Effector memory CD4-positive, alpha-beta T cell (primary cell): ENCODE data around the gene OTULINL.

Experiments
- DNase-seq, 3 donors: peaks; one replicate each; pipeline ENCODE4 v3.0.0-alpha.2; 2020
- H3K27ac ChIP-seq: 2 replicates; pipeline ENCODE4 v1.7.0; 2013; ENCODE audit warnings: mild to moderate bottlenecking, low read length, moderate library complexity; ENCODE audit not compliant: insufficient read depth, poor library complexity, severe bottlenecking
- H3K27me3 ChIP-seq: replicated peaks from 2 replicates; pipeline ENCODE4 v1.7.0; 2013; ENCODE audit warnings: mild to moderate bottlenecking, low read length; ENCODE audit not compliant: insufficient read depth, control insufficient read depth, poor library complexity, severe bottlenecking
- H3K36me3 ChIP-seq: 2 replicates; pipeline ENCODE4 v1.7.0; 2013; ENCODE audit warnings: mild to moderate bottlenecking, low read length, moderate library complexity; ENCODE audit not compliant: control insufficient read depth, insufficient read depth
- H3K4me1 ChIP-seq: 2 replicates; pipeline ENCODE4 v1.7.0; 2013; ENCODE audit warnings: low read length, mild to moderate bottlenecking; ENCODE audit not compliant: control insufficient read depth, insufficient read depth, poor library complexity, severe bottlenecking
- H3K4me3 ChIP-seq: 2 replicates; pipeline ENCODE4 v1.7.0; 2013; ENCODE audit warnings: low read length, low read depth, mild to moderate bottlenecking; ENCODE audit not compliant: insufficient read depth, poor library complexity, severe bottlenecking
- H3K9me3 ChIP-seq: 2 replicates; pipeline ENCODE4 v1.7.0; 2013; ENCODE audit warnings: mild to moderate bottlenecking, low read length, moderate library complexity; ENCODE audit not compliant: control insufficient read depth

OTULINL gene

DNA sequence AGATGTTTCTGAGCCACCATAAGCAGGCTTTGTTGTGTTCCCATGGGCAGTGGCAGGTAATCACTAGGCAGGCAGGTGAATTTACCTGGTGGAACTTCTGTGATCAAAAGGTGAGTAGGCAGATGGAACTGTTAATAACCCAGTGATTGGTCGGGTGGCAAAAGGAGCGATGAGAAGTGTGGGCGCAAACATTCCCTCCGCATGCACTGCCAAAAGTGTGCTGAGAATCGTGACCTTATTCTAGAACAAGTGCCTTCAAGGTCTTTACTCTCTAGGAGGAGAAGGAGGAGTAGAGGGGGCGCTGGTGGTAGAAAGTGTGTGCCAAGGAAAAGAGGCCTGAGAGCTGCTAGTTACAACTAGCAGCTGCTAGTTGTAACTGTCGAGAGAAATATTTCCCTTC, 3.3 kb downstream of the OTULINL start:
- Histone ChIP-seq H3K27me3 (no peaks in the 10 kb centered on the region), H3K9me3 (no peaks in the 10 kb centered on the region), H3K27ac (no peak overlapping the region), H3K4me3 (no peak overlapping the region), H3K4me1 (peaks cover 4% of the 10 kb centered on the region), H3K36me3 (no peaks in the 10 kb centered on the region)
- DNase-seq = no peak

DNA sequence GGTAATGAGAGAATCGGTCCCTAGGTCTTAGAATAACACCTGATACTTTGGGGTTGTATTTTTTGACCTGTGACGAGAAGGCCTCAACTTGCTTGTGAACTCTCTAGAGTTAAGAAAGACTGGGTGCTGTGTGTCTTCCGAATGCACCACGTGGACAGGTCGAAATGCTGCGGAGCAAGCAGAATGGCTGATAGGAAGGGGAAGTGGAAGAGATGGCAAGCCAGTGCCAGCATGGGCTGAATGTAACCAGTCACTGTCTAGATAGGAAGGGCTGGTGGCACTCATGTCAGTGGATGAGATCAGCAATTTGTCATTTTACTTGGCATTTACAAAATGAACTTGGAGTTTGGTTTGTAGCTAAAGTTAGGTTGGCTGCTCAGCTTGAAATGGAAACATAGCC, 5.6 kb downstream of the OTULINL start:
- H3K27me3 ChIP-seq = no peaks in the 10 kb centered on the region
- H3K36me3 ChIP-seq = no peaks in the 10 kb centered on the region
- H3K4me1 ChIP-seq = peaks cover 4% of the 10 kb centered on the region
- H3K27ac ChIP-seq = no peak overlapping the region
- no peaks in the 10 kb centered on the region for H3K9me3 ChIP-seq
- no peak overlapping the region for H3K4me3 ChIP-seq
- DNase-seq = no peak

DNA sequence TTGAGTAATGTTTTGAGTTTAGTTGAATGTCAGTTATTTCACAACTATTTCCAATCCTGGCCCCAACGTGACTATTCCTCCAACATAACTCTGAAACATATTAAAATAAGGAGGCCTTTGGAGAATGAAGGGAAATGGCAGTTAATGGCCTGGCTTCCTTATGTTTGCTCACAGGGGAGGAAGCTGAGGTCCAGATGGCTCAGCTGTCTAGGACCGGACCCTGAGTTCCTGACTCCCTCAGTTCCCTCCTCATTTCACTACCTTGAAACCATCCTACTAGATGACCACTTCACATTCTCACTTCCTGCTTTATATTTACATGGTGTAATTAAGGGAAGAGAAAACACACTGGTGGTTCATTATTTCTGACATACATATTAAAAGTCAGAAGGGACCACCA, 6.6 kb downstream of the OTULINL start:
- Histone ChIP-seq H3K36me3 (no peaks in the 10 kb centered on the region), H3K4me1 (peaks cover 6% of the 10 kb centered on the region), H3K9me3 (no peaks in the 10 kb centered on the region), H3K27me3 (no peaks in the 10 kb centered on the region), H3K4me3 (no peak overlapping the region), H3K27ac (no peak overlapping the region)
- DNase-seq = no peak

DNA sequence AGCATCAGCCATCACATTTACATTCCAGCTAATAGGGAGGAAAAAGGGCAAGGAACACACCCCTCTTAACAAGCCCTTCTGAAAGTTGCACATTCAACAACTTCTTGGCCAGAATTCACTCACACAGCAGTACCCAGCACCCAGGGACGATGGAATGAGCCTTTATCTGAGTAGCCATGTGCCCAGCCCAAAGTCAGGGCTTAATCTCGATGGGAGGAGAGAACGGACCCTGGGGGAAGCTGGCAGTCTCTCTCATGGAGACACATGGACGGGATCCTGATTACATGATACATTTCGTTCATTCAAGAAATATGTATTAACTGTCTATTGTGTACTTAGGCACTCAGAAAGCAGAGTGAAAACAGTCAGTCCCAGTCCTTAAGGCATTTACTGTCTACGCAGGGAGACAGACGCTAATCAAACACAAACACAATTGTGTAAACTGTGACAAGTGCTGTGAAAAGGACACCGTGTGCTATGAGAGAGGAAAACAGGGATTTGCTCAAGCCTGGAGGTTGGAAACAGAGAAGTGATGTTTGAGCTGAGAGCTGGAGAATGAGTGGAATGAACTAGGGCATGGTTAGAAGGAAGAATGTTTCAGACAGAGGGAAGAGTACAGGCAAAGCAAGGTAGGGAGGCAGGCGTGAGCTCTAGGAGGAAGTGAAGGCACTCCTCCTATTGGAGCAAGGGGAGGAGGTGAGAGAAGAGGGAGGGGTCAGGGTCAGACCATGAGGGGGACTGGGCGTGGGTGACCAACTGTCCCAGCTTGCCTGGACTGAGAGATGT, 7.4 kb downstream of the OTULINL start:
- Histone ChIP-seq H3K4me3 (no peak overlapping the region), H3K36me3 (no peaks in the 10 kb centered on the region), H3K4me1 (peaks cover 11% of the 10 kb centered on the region), H3K27me3 (no peaks in the 10 kb centered on the region), H3K9me3 (no peaks in the 10 kb centered on the region), H3K27ac (no peak overlapping the region)
- DNase-seq = no peak

DNA sequence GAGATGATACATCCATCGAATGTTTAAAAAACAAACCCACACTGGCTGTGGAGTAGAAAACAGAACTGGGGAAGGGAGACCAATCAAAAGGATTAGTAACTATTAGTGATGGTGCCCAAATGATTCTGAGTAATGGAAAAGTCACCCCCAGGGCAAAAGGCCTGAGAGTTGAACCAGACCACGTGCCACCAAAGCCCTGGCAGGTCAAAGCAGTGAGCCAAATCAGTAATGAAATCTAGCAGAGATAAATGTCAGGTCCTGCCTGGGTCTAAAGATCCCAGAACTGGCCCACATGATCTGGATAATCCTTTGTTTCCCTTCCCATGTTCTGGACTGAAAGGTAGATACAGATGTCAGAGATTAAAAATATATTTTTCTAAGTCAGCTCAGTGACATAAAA, 9.4 kb downstream of the OTULINL start:
- Histone ChIP-seq H3K36me3 (no peaks in the 10 kb centered on the region), H3K27me3 (no peaks in the 10 kb centered on the region), H3K9me3 (no peaks in the 10 kb centered on the region), H3K4me1 (peaks cover 20% of the 10 kb centered on the region), H3K27ac (no peak overlapping the region), H3K4me3 (no peak overlapping the region)
- DNase-seq = no peak

DNA sequence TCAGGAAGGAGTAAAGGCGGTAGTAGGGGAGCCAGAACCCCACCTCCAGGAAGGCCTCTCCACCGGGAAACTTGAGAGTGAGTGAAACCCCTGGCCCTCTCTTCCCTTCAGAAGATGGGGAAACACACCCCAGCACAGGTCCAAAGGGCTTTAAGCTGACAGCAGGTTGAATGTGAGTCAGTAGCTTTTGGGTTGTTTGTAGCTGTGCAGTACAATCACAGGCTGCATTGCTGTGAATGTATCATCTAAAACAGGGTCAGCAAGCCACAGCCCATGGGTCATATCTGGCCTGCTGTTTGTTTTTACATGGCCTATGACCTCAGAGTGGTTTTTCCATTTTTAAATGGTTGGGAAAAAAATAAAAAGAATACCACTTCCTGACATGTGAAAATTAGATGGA, 10.0 kb downstream of the OTULINL start:
- Histone ChIP-seq H3K4me3 (no peak overlapping the region), H3K27me3 (no peaks in the 10 kb centered on the region), H3K4me1 (peaks cover 20% of the 10 kb centered on the region), H3K36me3 (no peaks in the 10 kb centered on the region), H3K27ac (no peak overlapping the region), H3K9me3 (no peaks in the 10 kb centered on the region)
- no peak for DNase-seq

DNA sequence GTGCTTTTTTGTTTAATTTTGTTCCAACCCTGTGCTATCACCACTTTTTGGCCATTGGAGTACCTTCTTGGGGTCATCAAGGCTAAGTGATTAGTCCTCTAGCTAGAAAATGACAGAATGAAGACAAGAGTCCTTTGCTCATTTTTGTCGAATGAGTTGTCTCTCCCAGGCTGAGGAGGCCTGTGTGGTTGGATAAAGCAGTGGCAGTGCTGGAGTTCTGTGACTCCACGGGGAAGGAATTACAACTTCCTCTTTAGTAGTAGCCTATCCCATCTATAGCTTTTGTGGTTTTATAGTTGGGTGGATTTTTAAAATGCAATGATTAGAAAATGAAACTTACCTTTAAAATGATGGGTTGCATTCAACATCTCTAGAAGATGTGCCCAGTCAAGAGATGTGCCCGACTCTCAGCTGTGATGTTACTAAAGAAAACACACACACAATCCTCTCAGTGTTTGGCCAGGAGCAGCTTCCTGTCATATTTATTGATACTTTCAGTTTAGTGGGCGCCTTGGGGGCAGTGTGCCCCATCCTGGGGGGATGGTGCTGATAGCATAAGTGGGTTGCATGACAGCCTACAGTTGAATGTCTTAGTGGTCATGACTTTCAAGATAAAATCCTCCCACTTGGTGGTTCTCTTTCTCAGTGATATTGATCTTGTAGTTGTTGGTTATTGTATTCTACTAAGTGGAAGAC, 11.9 kb downstream of the OTULINL start:
- Histone ChIP-seq H3K27ac (no peak overlapping the region), H3K4me3 (peak overlapping the region; percentile 2), H3K9me3 (no peaks in the 10 kb centered on the region), H3K4me1 (peaks cover 20% of the 10 kb centered on the region), H3K27me3 (no peaks in the 10 kb centered on the region), H3K36me3 (no peaks in the 10 kb centered on the region)
- DNase-seq = no peak

DNA sequence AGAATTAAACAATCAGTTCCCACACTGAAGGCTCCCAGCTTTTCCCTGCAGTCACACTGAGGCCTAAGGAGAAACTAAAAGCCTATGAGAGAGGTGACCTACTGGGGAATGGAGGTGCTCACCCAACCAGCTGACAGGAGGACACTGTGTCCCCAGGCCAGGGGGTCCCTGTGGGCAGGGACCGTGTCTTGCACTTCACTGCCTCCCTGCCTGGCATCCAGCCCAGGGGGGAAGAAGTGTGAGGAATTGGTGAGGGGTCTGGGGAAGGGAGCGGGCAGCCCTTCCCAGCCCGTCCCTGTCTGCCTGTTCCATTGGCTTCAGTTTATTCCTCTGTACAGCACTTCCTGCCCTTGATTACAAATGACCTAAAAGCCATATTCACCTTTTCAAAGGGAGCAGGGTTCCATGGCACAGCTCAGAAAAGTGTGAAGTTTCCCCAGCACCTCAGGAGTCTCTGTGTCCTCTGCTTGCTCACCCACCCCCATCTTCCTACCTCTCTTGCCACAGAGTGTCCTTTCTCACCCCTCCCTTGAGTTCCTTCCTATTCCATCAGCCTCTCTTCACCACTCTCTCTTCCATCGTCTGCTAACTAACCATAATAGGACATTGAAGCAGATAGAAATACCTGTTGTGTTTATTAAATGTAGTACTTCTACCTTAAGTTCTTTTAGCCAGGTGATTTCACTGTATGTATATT, 12.9 kb downstream of the OTULINL start:
- peak overlapping the region; percentile 61 for H3K27ac ChIP-seq
- H3K27me3 ChIP-seq = no peaks in the 10 kb centered on the region
- H3K36me3 ChIP-seq = no peaks in the 10 kb centered on the region
- DNase-seq = no peak
- H3K9me3 ChIP-seq = no peaks in the 10 kb centered on the region
- peak overlapping the region; percentile 20 for H3K4me3 ChIP-seq
- H3K4me1 ChIP-seq = peaks cover 20% of the 10 kb centered on the region

DNA sequence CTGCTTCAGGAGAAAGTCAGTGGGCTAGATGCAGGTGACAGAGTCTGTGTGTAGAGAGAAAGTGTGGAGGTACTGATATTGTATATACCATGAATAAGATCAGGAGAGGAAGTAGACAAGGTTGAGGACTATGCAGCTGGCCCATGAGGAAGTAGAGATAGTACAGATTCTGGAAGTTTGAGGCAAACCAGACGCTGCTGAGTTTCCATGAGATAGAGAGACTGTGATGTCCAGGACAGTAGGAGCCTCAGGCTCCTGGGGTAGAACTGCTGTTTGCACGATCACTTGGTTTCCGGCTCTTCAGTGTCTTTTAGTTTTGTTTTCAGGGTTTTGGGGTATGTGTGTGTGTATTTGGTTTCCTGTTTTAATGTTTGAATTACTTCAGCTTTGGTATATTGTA, 13.6 kb downstream of the OTULINL start:
- DNase-seq = no peak
- Histone ChIP-seq H3K9me3 (no peaks in the 10 kb centered on the region), H3K27me3 (no peaks in the 10 kb centered on the region), H3K36me3 (no peaks in the 10 kb centered on the region), H3K4me3 (peak overlapping the region; percentile 20), H3K4me1 (peaks cover 20% of the 10 kb centered on the region), H3K27ac (peak overlapping the region; percentile 61)

DNA sequence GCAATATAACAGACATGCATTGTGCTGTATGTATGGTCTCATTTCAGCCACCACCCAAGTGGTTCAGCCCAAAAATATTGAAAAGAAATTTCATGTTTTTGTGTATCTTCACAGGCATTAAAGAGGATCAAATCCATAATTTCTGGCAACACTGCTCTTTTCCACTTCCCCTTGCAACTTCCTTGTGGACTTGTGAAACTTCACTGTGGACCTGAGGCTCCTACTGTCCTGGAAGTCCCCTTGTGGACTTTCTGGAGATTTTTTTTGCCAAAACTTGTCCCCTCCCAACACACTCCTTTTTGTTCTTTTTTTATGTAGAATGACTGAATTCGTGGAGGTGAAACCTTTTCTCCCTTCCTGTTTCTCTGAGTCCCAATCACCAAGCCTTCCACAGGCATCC, 14.3 kb downstream of the OTULINL start:
- Histone ChIP-seq H3K27ac (peak overlapping the region; percentile 61), H3K36me3 (no peaks in the 10 kb centered on the region), H3K9me3 (no peaks in the 10 kb centered on the region), H3K4me1 (peaks cover 20% of the 10 kb centered on the region), H3K4me3 (peak overlapping the region; percentile 1), H3K27me3 (no peaks in the 10 kb centered on the region)
- no peak for DNase-seq
